K562 (cell line): ENCODE measurements around the gene SERTAD1. TPM values are rescaled to one million over a fixed set of nuclear protein-coding genes. Genes with fewer than 3 reads are reported as not detected.
A peak's percentile ranks its signal among the peaks of the same experiment; 100 is the strongest.
"Not testable (repeated sequence)": the region's sequence is repeated elsewhere in the genome, so short reads cannot be mapped to it uniquely, and the experiment has no call there.

Experiments used
- ATAC-seq: fragments of 200-7000 bp; cut with Tn5 transposase; 3 replicates; pipeline ENCODE4 v1.9.1; 2020; ENCODE audit warnings: moderate library complexity
- BruUV-seq: library from RNA; stranded (reverse); fragments of 400-500 nt; replicated peaks from 2 replicates; lab custom pipeline; 2021; lab: Mats Ljungman, UMichigan
- CTCF ChIA-PET: fragments of 300-600 bp; formaldehyde crosslinking; extraction: SDS; loops from one replicate; lab custom pipeline; 2021; ENCODE audit warnings: low intra/inter-chr PET ratio; lab: Yijun Ruan, JAX
- POLR2A ChIA-PET: fragments of 300-600, 350-650 bp; sonication (Branson Sonifier 250); formaldehyde crosslinking; extraction: SDS; loops from one replicate; lab custom pipeline; 2021; ENCODE audit warnings: antibody characterized with exemption, inconsistent platforms; lab: Yijun Ruan, JAX
- DNase-seq, 4 experiments: peaks; one replicate each; pipeline versions ENCODE4 v3.0.0 to v3.0.0-alpha.2; 2011 to 2018; ENCODE audit warnings: low spot score in 3 of 4, mixed read lengths in 3 of 4; ENCODE audit errors: extremely low read depth in 1 of 4
- FAIRE-seq: peaks from 2 replicates; lab custom pipeline; 2011; peaks lifted over from hg19 to GRCh38; lab: Jason Lieb, UNC
- H2AFZ ChIP-seq: 2 replicates; pipeline ENCODE4 v1.6.0; 2011; ENCODE audit warnings: low read depth, low read length, control low read depth, inconsistent platforms
- H3K27ac ChIP-seq: fragments of 200-600 bp; 3 replicates; pipeline ENCODE4 v1.8.0; 2011; ENCODE audit warnings: low read depth, mild to moderate bottlenecking, control low read depth, inconsistent platforms, low read length, moderate library complexity, mixed read lengths; ENCODE audit errors: extremely low read depth
- H3K27me3 ChIP-seq, 2 experiments: fragments of 300-600 bp in 1 of 2; 2 replicates in 1 of 2; 3 replicates in 1 of 2; pipeline versions ENCODE4 v1.6.0 to v1.8.0; 2011; ENCODE audit warnings: inconsistent platforms in 2 of 2, low read length in 2 of 2, mild to moderate bottlenecking in 1 of 2, mixed read lengths in 1 of 2, moderate library complexity in 1 of 2; ENCODE audit not compliant: control insufficient read depth in 2 of 2, insufficient read depth in 2 of 2
- H3K36me3 ChIP-seq: fragments of 300-600 bp; 3 replicates; pipeline ENCODE4 v1.8.0; 2011; ENCODE audit warnings: mild to moderate bottlenecking, low read length, inconsistent platforms; ENCODE audit not compliant: control insufficient read depth, insufficient read depth
- H3K4me1 ChIP-seq, 2 experiments: fragments of 200-600 bp in 1 of 2; replicated peaks in 1 of 2; 2 replicates in 1 of 2; 3 replicates in 1 of 2; pipeline versions ENCODE4 v1.5.1 to v1.8.0; 2011; ENCODE audit warnings: inconsistent platforms in 2 of 2, low read length in 2 of 2, mild to moderate bottlenecking in 1 of 2, mixed read lengths in 1 of 2, moderate library complexity in 1 of 2; ENCODE audit not compliant: control insufficient read depth in 2 of 2, insufficient read depth in 2 of 2
- H3K4me2 ChIP-seq: 2 replicates; pipeline ENCODE4 v1.6.1; 2011; ENCODE audit warnings: low read length, control low read depth, inconsistent platforms, mixed read lengths; ENCODE audit not compliant: insufficient read depth
- H3K4me3 ChIP-seq: fragments of 200-600 bp; sonication (generic), shearing (Covaris generic); 2 replicates; pipeline ENCODE4 v1.5.1; 2016; ENCODE audit warnings: control low read depth, inconsistent platforms
- H3K79me2 ChIP-seq: fragments of 200-600 bp; 3 replicates; pipeline ENCODE4 v1.8.0; 2011; ENCODE audit warnings: low read length, inconsistent platforms; ENCODE audit not compliant: control insufficient read depth, insufficient read depth
- H3K9ac ChIP-seq, 2 experiments: 2 replicates each; pipeline versions ENCODE4 v1.6.0 to v1.6.1; 2011; ENCODE audit warnings: low read depth in 2 of 2, low read length in 2 of 2, control low read depth in 1 of 2, inconsistent platforms in 1 of 2, mild to moderate bottlenecking in 1 of 2, mixed read lengths in 1 of 2; ENCODE audit not compliant: insufficient read depth in 1 of 2
- H3K9me1 ChIP-seq: one replicate; pipeline ENCODE4 v1.6.0; 2011; ENCODE audit warnings: inconsistent platforms, mild to moderate bottlenecking, low read length, moderate library complexity; ENCODE audit not compliant: control insufficient read depth, insufficient read depth
- H3K9me3 ChIP-seq: replicated peaks from 2 replicates; pipeline ENCODE4 v1.5.1; 2011; ENCODE audit warnings: low read depth, low read length, inconsistent platforms; ENCODE audit not compliant: control insufficient read depth, insufficient read depth
- H4K20me1 ChIP-seq: replicated peaks from 2 replicates; pipeline ENCODE4 v1.6.1; 2011; ENCODE audit warnings: low read length, inconsistent platforms, mixed read lengths; ENCODE audit not compliant: control insufficient read depth, insufficient read depth
- ADNP ChIP-seq: fragments of 200-800 bp; sonication (Bioruptor generic); IDR thresholded peaks from 2 replicates; pipeline ENCODE4 v1.6.1; 2016; ENCODE audit warnings: missing genetic modification characterization, missing compliant biosample characterization
- ATF7 ChIP-seq: fragments of 450-650 bp; IDR thresholded peaks from 2 replicates; pipeline ENCODE4 v1.7.1; 2014; ENCODE audit warnings: mild to moderate bottlenecking, moderate library complexity
- BCOR ChIP-seq: fragments of 450-650 bp; IDR thresholded peaks from 2 replicates; pipeline ENCODE4 v1.6.1; 2016
- CEBPB ChIP-seq: fragments of 450-650 bp; IDR thresholded peaks from 2 replicates; pipeline ENCODE4 v1.6.1; 2016; ENCODE audit warnings: missing genetic modification characterization, missing compliant biosample characterization
- CEBPG ChIP-seq, 3 experiments: fragments of 200-800 bp in 1 of 3; sonication (Bioruptor generic) in 1 of 3; sonication (generic) in 1 of 3; formaldehyde crosslinking in 1 of 3; IDR thresholded peaks in 2 of 3; conservative IDR thresholded peaks in 1 of 3; 2 replicates each; pipeline versions ENCODE4 v1.6.1 to v1.8.0; 2016 to 2022; ENCODE audit warnings: missing compliant biosample characterization in 2 of 3, missing genetic modification characterization in 2 of 3, mild to moderate bottlenecking in 1 of 3, missing genetic modification reagents in 1 of 3
- CTBP1 ChIP-seq: fragments of 450-650 bp; IDR thresholded peaks from 2 replicates; pipeline ENCODE4 v1.6.1; 2016; ENCODE audit warnings: borderline replicate concordance
- EP400 ChIP-seq: fragments of 450-650 bp; IDR thresholded peaks from 2 replicates; pipeline ENCODE4 v1.6.1; 2017; ENCODE audit warnings: antibody characterized with exemption, mild to moderate bottlenecking, moderate library complexity
- HDGF ChIP-seq: fragments of 450-650 bp; IDR thresholded peaks from 2 replicates; pipeline ENCODE4 v1.6.1; 2016
- IRF9 ChIP-seq: fragments of 450-650 bp; IDR thresholded peaks from 2 replicates; pipeline ENCODE4 v1.6.1; 2016; ENCODE audit warnings: missing biosample characterization, missing genetic modification characterization
- LARP7 ChIP-seq: fragments of 450-650 bp; IDR thresholded peaks from 2 replicates; pipeline ENCODE4 v1.6.1; 2016
- SMAD4 ChIP-seq: fragments of 250-450 bp; sonication (Bioruptor Pico); conservative IDR thresholded peaks from 2 replicates; pipeline ENCODE4 v1.8.0; 2021; ENCODE audit warnings: inconsistent platforms, mild to moderate bottlenecking, moderate library complexity
- TBP ChIP-seq: optimal IDR thresholded peaks from 2 replicates; pipeline ENCODE3; 2011; ENCODE audit warnings: low read depth, low read length, improper control_type of control experiment
- ZEB2 ChIP-seq: fragments of 450-650 bp; IDR thresholded peaks from 2 replicates; pipeline ENCODE4 v1.6.1; 2016
- ZNF197 ChIP-seq: fragments of 200-800 bp; sonication (Bioruptor generic); IDR thresholded peaks from 2 replicates; pipeline ENCODE4 v1.6.1; 2016; ENCODE audit warnings: low read depth, missing genetic modification characterization, missing compliant biosample characterization
- ZNF384 ChIP-seq: IDR thresholded peaks from 2 replicates; pipeline ENCODE4 v1.6.1; 2012; ENCODE audit warnings: low read depth, low read length, improper control_type of control experiment
- WGBS: fragments of 100-300 bp; shearing (Covaris generic); methylation state at CpG from one replicate; pipeline ENCODE4 v1.1.6; 2016; ENCODE audit warnings: low coverage, mixed read lengths; ENCODE audit not compliant: insufficient coverage; ENCODE audit errors: missing lambda C conversion rate; 5-methylcytosine and 5-hydroxymethylcytosine counted together
- in situ Hi-C: fragments of 300-500 bp; cut with MboI; formaldehyde crosslinking; loops from 4 replicates; pipeline ENCODE4 v1.15.0; 2018; ENCODE audit warnings: inconsistent platforms, mixed read lengths
- intact Hi-C: fragments of 100-400 bp; cut with micrococcal nuclease; formaldehyde crosslinking; loops from 2 replicates; pipeline ENCODE4 v1.14.2; 2022
- polyA plus RNA-seq, 8 experiments: library from polyadenylated mRNA; depleted of rRNA in 4 of 8; stranded (reverse) in 5 of 8; unstranded in 3 of 8; fragments of >200 nt; fragmentation: Nextera tagmentation in 2 of 8; fragmentation: Illumina TruSeq in 1 of 8; extraction: Ambion mirVana in 2 of 8; extraction: Trizol in 1 of 8; gene quantifications; 2 replicates each; pipeline versions ENCODE4 v1.2.1 to v1.2.3, GENCODE V29; 2011 to 2014; ENCODE audit warnings: inconsistent platforms in 1 of 8, missing spikeins in 1 of 8
- total RNA-seq, 7 experiments: library from RNA; depleted of rRNA in 6 of 7; stranded (reverse); fragments of >200 nt in 6 of 7; fragmentation: Illumina TruSeq in 2 of 7; extraction: Trizol in 2 of 7; gene quantifications; 2 replicates each; pipeline versions ENCODE4 v1.2.1 to v1.2.3, GENCODE V29; 2011 to 2021; ENCODE audit warnings: low replicate concordance in 1 of 7
- TF ChIP-seq, protein P1 (sequence below), 2 experiments: fragments of 450-650 bp in 1 of 2; sonication (generic) in 1 of 2; formaldehyde crosslinking in 1 of 2; IDR thresholded peaks in 1 of 2; conservative IDR thresholded peaks in 1 of 2; 2 replicates each; pipeline versions ENCODE4 v1.6.1 to v1.8.1; 2016 to 2023; ENCODE audit warnings: mild to moderate bottlenecking in 2 of 2, moderate library complexity in 2 of 2, inconsistent platforms in 1 of 2, missing genetic modification reagents in 1 of 2

SERTAD1 gene
- total and polyA plus RNA-seq, 9 of the 15 experiments (the other 6 are each of a cell fraction or from before 2014, with no cell fraction given), result 0.15 to 8.7 (median 4.9) TPM

- H3K79me2 ChIP-seq, H3K9me1 ChIP-seq, FAIRE-seq, CTCF ChIA-PET, H4K20me1 ChIP-seq, H3K27me3 ChIP-seq, H3K36me3 ChIP-seq, intact Hi-C loops, ATAC-seq, BruUV-seq, H3K9me3 ChIP-seq, in situ Hi-C loops, DNase-seq, H2AFZ ChIP-seq: not testable (repeated sequence)
- Histone ChIP-seq H3K4me3 (peak overlapping the region; percentile 40), H3K4me2 (peak overlapping the region; percentile 86), H3K9ac (peak overlapping the region; percentile 86 to 98), H3K4me1 (peaks cover 12 to 41% of the 10 kb centered on the region in 2 experiments), H3K27ac (peak overlapping the region; percentile 94)
- POLR2A ChIA-PET, result interaction anchor here (0.6 to 4.0 kb wide), 8 partner anchors 10 to 1793 kb away, joined by 3 to 34 read pairs (median 4); partner anchors contain the start of gene SERTAD3
- 12% methylated on average over 7 of the region's 7 CpGs for WGBS
- peak; percentile 28; the same call in 1 of the 2 replicates for TF ChIP-seq CEBPG (CRISPR knock-in tag; IDR thresholded peaks at IDR 0.05)
- TF ChIP-seq CEBPG (tag; conservative IDR thresholded peaks at IDR 0.05 in 1 of 2, IDR thresholded peaks at IDR 0.05 in 1 of 2), result peak; percentile 73 to 81
- TF ChIP-seq BCOR, result peak; percentile 37; the same call in 1 of the 2 replicates
- peak; percentile 10; the same call in 1 of the 2 replicates for TF ChIP-seq EP400
- 0 out of 2 replicates have a peak, but pooled peaks have one; percentile 13 for TF ChIP-seq ZEB2
- TF ChIP-seq HDGF, result peak; percentile 35; the same call in 1 of the 2 replicates
- 0 out of 2 replicates have a peak, but pooled peaks have one; percentile 22 for TF ChIP-seq ZNF197
- TF ChIP-seq CTBP1, result peak; percentile 20; the same call in 1 of the 2 replicates
- TF ChIP-seq ATF7, result 0 out of 2 replicates have a peak, but pooled peaks have one; percentile 37
- peak; percentile 89 for TF ChIP-seq ADNP (tag)
- peak; percentile 64 for TF ChIP-seq ZNF384
- TF ChIP-seq IRF9 (tag), result peak; percentile 55; the same call in 1 of the 2 replicates
- TF ChIP-seq, protein P1, sequence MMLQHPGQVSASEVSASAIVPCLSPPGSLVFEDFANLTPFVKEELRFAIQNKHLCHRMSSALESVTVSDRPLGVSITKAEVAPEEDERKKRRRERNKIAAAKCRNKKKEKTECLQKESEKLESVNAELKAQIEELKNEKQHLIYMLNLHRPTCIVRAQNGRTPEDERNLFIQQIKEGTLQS (IDR thresholded peaks at IDR 0.05), result peak; percentile 49; the same call in 1 of the 2 replicates
- TF ChIP-seq, protein P1 (CRISPR knock-in tag; conservative IDR thresholded peaks at IDR 0.05), result not testable (repeated sequence)
- TF ChIP-seq LARP7, result peak; percentile 50; the same call in 1 of the 2 replicates
- peak; percentile 75 for TF ChIP-seq CEBPB (tag)
- peak; percentile 47 for TF ChIP-seq TBP
- 0 out of 2 replicates have a peak, but pooled peaks have one; percentile 7 for TF ChIP-seq SMAD4
These were observed 7.0 kb upstream of the SERTAD1 start for GRCh38 chr19:40432760-40433159.
